IPS DF 19.7 (cell line): ENCODE data around the gene TOMM22.
A peak's percentile ranks its signal among the peaks of the same experiment; 100 is the strongest.

ENCODE experiments used
- DNase-seq: peaks from one replicate; pipeline ENCODE4 v3.0.0-alpha.2; 2013; ENCODE audit warnings: low read depth, low spot score

The TOMM22 gene

DNA sequence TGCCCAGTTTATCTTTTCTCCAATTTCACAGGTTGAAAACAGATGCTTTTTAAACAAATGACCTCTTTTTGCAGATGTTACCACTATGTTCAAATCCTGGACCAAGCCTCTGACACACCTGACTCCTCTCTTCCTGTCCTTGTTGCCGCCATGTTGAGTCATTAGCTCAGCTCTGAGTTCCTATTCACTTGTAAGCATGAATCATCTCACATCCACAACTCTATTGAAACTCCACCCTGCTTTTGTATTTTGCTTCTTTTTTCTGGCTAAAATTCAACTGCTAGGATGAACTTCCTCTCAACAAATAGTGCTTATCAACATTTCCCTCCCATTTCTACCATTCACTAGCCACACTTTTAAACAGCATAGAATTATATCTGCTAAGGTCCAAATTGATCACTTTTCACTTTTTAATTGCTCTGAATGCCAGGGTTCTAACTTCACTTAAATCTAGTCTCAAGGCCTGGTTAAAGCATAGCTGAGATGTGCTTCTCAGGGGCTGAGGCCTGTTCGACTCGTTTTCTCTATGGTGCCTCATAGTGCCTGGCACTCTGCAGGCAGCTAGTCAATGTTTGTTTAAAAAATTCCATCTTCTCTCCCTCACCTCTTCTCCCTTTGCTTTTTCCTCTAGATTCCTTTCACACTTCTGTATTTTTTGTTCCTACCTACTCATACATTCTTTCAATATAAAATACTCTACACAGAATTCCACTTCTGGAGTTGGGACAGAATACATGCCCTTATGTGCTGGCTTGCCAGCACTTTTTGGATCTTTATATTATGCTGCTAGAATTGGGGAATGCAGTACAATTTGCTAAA, 15.1 kb downstream of the TOMM22 start:
- no peak for DNase-seq

DNA sequence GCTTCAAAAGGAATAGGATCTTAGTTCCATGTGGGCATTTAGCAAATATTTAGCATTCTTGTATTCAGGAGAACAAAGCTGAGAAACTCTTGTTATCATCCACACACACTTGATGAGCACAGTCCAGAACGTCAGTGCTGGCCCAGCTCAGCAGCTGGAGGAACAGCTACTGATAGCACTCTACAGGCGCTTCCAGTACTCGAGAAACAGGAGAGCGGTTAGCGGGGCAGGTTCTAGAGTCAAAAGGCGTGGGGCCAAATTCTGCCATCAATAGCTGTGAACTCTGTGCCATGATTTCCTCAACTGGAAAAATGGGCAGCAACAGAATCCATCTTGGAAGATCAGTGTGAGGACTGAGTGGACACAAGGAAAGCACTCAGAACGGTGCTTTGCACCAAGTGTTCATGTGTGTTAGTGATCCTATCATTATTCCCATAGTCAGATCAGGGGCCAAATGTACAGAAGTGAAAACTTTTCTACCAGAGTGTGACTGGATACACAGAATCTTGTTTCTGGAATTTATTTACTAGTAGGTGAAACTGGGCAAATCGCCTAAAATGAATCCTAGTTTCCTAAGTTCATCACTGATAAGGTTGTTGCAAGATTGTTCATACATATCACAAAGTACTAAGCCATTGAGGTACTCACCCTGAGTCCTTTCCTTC, 15.8 kb downstream of the TOMM22 start:
- DNase-seq: no peak

DNA sequence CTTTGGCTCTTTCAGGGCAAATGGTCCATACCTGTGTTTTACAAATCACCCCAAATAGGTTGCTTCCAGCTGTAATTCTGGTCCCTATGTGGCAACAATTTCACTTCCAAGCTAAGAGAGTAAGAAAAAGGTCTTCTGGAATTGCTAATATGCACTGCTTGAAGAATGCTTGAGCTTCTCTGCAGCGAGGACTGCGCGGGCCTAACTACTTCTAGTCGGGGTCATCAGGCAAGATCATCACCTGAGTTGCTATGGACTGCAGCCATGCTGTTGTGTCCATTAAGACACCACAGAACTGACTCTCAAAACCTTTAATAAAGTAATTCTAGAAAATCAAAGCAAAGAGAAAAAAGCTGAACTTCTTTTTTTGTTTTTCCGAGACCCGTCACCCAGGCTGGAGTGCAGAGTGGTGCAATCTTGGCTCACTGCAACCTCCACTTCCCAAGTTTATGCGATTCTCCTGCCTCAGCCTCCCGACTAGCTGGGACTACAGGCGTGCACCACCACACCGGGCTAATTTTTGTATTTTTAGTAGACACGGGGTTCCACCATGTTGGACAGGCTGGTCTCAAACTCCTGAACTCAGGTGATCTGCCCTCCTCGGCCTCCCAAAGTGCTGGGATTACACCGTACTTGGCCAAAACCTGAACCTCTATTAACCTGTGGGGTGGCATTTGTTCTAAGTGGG, 16.8 kb downstream of the TOMM22 start:
- no peak for DNase-seq

DNA sequence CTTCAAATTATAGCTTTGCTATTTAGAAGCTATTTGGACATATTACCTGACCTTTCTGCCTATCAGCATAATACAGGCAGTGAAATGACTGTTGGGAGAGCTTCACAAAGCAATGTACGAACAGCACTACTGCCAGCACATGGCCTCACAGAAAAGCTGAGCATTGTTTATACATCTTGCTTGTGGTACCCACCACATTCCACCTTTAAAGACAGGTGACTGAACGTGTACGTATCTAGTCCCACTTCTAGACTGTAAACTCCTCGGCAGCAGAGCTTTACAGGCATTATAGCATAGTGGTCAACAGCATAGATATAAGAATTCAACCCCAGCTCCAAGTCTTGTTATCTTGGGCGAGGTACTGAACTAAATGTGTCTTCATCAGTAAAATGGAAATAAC, 17.4 kb downstream of the TOMM22 start:
- no peak for DNase-seq

DNA sequence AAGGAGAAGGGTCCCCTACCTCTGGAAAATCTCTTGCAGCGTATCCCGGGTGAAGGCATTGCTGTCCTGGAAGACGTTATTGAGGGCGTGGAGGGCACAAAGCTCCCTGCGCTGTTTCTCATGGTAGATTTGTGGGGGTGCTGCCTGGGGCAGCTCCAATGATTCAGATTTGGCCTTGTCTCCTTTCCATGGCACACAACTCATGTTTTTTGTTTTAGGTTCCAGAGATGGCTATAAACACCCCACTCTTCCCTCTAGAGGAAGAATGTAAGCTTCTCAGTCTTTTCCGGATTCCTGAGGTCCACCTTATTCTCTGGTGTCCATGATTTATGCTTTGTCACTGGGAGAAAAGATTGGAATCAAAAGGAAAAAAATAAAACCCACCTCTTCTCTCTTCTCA, 18.0 kb downstream of the TOMM22 start:
- DNase-seq: no peak

DNA sequence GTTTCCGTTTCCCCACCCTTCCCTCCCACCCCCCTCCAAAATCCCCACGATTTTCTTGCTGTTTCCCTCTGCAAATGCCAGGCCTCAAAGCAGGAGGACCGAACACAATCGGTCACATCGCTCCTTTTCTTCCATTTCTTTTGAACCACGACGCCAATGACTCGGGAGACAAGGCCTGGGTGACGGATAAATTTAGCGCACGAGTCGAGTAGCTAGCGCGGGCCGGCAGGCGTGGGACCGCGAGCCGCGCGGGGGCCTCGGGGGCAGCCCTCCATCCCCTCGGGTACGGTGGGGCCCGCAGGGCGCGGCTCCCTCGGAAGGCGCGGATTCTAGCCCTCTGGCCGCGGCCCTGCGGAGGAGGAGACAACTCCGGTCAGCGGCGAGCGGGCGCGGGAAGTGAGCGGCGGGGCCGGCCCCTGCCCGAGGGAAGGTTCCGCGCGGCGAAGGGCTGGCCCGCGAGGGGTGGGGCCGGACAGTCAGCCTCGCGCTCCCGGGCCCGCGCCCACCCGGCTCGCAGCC, 18.6 kb downstream of the TOMM22 start:
- DNase-seq: no peak

DNA sequence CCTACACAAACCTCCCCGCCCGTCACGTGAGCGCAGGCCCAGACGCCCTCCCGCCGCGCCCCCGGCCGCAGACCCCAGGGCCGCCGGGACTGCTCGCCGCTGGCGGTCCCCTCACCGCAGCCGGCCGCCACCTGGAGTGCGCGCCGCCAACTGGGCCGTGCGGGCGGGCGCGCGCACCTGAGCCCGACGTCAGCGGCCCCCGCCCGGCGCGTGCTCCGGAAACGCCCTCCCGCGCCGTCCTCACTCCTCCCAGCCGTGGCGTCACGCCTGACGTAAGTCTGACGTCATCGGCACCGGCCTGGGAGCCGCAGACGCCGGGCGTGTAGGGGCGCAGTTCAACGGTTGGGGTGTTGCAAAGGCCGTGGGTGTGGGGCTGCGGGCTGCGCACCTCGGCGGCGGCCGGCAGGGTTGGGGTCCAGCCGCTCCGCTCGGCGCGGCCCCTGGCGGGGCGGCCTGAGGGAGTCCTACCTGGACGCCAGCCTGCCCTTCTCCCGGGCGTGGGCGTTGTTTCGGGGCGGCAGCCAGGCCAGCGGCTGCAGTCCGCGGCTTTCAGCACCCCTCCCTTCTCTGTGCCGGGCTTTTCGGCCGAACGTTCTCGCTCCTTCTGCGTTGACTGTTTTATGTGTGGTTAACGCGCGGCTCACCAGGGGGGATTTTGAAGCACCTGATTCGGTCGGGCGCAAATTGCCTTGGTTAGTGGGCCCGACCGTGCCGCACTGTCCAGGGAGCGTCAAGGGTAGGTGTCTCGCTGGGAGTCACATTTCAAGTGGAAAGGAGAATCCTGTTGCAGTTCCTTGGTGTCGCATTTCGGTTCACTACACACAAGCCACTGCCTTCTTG, 19.3 kb downstream of the TOMM22 start, which contains the start of gene JOSD1:
TSS of gene JOSD1 (minus strand) at position 155 of the 840 bp plus-strand sequence. CDS start 956 bp downstream, outside the sequence.
- peak; percentile 61 for DNase-seq

DNA sequence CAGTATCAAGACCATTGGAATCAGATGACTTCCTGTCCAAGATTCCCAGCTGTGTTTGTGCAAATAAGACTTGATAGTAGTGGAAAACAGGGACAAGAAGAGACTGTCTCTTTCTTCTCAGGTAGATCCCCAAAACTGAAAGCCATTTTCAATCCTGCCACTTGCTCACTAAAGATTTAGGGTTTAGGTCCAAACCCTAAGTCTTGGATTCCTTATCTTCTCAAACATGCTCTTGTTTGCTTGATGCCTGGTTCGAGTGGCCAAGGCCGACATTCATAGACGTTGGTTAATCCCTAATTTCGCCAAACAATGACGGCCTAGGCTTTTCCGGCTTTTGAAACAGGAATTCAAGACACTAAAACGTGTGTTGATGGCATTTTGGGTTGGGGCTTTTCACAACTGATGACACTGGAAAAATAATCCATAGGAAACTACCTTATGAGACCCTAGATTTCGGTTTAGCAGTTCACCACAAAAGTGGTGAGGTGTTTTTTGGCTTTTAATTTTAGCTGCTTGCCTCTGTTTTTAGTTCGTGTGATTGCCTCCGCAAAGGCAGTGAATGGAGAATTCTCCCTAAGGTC, 23.0 kb downstream of the TOMM22 start:
- DNase-seq: no peak

DNA sequence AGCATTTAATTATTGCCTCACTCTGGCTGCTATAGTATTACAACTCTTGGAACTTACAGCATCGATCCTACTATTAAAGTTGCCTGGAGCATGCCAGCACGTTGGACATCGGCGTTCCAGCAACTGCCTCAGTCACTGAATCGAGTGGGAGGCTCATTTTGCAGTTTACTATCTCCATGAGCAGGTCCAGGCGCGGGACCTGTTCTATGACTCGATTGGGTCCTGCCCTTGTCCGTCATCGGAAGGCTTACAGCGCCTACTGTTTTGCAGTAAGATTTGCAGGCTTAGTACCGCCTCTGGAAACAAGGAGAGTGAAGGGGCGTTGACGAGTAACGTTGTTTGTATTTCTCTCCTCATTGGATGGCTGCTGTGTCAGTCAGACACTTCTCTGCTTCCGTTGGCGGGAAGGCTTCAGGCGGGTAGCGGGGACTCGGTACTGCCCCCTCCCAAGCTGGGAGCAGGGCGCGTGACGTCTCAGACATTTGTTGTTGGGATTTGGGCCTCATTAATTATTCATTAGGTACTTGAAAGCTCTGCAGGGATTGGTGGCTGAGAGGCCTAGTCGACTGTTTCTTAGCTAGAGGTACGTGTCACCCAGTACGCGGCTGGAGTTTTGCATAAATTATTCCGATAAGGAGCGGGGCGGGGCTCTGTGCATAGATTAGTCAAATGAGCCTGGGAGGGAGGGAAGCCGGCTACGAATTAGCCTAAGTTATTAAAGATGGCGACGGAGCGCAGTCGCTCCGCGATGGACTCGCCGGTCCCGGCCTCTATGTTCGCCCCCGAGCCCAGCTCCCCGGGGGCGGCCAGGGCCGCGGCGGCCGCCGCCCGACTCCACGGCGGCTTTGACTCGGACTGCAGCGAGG, 23.7 kb downstream of the TOMM22 start, which contains the start of gene GTPBP1:
TSS of gene GTPBP1 (plus strand) at position 710 of the 866 bp plus-strand sequence. CDS start at position 722, 12 bp downstream.
- DNase-seq: peak; percentile 100

DNA sequence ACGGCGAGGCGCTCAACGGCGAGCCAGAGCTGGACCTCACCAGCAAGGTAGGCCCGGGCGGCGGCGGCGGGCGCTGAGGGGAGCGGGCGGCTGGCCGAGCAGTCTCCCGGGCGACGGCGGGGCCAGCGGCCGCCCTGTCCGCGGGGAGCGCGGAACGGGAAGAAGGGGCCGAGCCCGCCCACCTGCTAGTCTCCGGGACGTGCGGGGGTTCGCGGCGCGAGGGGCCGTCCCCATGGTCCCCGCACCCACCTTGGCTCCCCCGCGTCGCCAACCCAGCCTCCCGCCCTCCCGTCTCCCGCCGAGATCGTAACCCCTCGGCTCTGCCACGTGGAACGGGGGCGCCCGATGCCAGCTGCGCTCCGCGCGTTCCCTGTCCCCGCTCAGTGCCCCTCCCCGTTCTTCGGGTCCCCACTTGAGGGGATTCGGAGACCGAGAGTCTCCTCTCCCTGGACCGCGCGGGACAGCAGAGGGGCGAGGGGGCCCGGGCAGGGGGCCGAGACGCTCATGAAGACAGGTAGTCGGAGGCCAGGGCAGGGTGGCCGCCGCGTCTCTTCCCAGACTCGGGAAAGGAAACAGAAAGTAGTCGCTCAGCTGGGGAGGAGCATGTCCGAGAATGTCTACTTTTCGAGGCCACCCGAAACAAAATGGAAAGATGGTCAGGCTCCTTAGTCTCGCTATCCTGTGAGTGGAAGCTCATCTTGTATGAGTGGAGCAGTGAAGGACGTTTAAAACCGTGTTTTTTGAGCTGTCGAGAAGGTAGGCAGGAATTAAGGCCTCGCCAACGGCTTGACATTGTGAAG, 24.5 kb downstream of the TOMM22 start:
- no peak for DNase-seq

DNA sequence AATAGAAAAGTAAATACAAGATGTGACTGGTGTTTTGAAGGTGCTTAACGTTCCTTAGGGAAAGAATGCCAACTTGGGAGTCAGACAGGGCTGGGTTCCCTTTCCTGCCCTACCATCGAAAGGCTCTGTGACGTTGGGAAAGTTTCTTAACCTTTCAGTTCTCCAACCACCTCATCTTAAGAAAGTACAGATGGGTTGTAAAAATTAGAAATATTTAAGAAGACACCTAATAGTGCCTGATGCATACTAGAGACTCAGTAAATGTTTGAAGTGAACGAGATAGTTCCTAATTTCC, 25.1 kb downstream of the TOMM22 start:
- no peak for DNase-seq

DNA sequence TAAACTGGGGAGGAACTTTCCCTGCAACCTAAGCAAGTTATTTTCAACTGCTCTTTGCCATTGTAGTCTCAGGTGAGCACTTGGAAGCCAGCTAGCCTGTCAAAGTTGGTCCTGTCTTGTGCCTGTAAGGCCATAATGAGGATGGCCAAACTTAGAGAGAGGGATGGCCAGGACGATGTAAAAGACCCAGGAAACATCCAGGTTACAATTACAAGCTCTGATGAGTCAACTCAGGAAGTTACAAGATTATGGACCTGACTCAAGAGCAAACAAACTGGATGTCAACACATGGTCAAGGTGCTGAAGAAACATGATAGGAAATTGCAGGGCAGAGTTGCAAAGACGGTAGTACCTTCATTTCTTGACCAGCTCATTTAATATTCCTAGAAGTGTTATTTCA, 25.6 kb downstream of the TOMM22 start:
- no peak for DNase-seq

DNA sequence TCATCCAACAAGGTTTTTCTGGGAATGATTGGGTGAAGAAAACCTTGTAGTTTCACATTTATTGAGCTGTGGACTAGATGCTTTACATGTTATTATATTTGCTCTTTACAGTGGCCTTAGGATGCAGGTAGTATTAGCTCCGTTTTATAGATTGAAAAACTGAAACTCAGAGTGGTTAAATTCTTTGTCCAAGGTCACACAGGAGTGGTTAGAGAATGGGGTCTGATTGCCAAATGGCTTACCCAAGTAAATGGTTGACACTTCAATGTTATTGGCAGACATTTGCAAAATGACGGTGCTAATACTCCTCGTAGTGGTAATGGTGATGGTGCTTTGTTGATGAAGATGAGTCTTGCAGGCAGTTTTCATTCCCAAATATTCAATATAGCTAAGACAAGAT, 26.2 kb downstream of the TOMM22 start:
- no peak for DNase-seq

DNA sequence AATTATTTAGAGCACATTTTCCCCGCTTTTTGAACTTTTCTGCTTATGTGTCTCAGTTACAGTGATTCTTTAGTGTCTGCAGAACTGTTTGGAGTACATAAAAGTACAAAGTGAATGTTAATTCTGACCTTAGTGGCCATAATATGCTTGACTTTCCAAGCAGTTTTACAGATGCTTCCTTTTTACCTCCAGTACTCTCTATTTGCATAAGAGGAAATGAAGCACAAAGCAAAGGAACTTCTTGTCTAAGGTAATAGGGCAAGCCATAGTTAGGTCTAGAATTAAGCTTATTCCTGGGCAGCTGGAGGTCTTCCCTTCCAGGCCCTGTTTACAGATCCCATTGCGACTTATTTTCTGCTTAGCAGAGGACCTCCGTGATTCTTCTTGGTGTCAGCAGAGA, 27.5 kb downstream of the TOMM22 start:
- DNase-seq: no peak

DNA sequence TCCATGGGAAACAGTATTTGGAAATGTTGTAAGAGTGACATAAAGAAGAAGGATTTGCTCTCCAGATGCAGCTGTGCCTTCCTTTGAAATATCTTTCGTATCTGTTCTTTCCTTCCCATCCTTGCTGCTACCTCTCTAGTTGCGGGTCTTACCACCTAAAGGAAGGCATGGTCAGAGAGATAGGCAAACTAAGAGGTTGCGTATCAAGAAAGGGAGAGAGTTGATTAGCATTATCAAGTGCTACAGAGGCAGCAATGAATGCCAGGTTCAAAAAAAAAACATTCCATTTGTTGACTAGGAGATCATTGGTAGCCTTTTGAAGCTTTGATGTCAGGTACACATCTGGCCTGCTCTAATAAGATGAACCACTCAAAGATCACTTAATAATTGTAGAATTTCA, 28.6 kb downstream of the TOMM22 start:
- no peak for DNase-seq

DNA sequence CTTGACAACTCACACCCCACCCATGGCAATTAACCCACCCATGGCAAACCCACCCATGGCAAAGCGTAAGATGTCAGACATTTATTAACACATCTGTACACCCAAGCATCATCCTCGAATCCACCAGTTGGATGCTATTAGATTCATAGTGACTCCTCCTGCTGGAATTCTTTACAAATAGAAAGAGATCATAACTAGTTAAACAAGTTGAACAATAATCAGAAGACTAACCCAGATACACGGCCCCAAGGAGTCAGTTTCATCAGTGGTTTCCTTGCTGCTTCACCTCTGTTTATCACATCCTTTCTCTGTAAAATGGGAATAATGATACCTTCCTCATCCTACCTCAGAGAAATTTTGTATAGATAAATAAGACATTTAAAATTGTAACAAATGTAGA, 29.1 kb downstream of the TOMM22 start:
- DNase-seq: no peak

DNA sequence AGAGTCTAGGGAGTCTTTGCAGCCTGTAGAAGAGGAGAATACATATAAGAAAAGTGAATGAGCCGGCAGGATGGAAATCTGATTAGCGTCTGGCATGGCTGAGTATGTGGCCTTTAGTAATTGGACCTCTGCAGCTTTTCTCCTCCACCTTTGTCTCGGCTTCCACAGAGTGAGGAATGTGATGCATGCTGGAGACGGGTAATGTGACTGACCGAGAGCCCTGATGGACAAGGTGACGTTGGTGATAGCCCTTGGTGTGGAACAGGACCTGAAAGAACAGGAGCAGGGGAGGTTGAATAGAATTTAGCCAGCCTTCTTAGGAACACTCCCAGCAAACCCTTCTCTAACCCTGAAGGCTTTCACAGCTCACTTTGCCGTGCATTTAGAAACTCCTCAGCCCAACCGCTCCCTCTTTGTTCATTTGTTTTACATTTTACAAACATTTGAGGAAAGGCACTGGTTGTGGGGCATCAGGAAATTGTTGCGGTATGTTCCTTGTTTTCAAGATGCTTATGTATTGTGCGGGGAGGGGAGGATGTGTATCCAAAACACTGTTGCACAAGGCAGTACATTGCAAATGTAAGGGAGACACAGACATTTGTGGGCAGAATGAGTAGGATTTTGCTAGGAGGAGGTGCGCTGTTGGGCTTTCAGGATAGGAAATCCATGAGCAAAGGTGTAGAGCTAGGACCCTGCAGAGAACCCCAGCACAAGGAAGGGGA, 30.9 kb downstream of the TOMM22 start:
- DNase-seq: no peak

DNA sequence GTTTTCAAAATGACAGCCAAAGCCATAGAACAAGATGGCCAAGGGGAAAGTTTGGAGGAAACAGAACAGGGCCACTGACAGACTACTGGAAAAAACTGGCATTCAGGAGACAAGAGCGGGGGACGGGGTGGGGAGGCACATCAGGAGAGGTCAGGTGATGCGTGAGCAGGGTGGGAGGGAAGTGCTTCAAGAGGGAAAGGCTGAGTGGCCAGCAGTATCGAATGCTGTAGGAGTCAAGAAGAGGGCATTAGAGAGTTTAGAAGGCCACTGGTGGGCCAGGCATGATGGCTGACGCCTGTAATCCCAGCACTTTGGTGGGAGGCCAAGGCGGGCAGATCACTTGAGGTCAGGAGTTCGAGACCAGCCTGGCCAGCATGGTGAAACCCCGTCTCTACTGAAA, 32.2 kb downstream of the TOMM22 start:
- no peak for DNase-seq
